ENCODE data around the gene TGFBRAP1. TPM values are rescaled to one million over a fixed set of nuclear protein-coding genes. Genes with fewer than 3 reads are reported as not detected.
"Not testable (repeated sequence)": the region's sequence is repeated elsewhere in the genome, so short reads cannot be mapped to it uniquely, and the experiment has no call there.

TGFBRAP1 gene
- total RNA-seq, 1 experiment from 2014 or later, result 25.1 TPM

DNA sequence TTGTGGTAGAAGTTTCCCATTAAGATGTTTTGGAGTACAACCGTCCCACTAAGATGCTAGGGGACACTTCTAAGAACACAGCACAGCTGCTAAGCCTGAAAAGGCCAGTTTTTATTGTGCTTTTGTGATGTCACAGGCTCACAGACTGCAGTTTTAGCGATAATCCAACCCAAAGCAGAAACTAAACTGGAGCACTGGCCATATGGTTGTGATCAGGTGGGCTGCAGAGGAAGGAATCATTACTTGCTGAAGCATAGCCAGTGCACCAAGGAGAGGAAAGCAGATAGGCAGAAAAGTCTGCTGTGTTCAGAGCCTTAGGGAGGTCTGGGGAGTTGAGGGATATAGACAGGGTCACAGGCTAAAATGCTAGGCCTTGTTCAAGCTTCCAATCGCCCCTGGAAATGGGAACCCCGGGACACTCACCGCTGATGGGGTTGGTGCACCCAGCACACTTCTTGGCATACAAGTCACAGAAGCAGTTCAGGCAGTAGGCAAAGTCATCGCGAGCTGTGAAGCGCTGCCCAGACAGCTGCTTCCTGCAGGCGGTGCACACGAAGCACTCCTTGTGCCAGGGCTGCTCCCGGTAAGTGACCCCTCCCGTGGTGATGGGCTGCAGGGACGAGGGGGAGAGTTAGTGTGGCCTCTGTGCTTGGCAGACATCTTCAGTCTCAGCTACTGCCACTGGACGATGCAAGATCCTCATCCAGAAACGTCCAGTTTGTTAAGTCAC, 33.5 kb upstream of the TGFBRAP1 start:
- in situ Hi-C loops (cut with HindIII; ENCODE audit: low pct_unique_long_range_greater_than_20kb, low sequenced_read_pairs), result no loop called here
- no peak for DNase-seq (ENCODE audit: low read depth, low spot score)

DNA sequence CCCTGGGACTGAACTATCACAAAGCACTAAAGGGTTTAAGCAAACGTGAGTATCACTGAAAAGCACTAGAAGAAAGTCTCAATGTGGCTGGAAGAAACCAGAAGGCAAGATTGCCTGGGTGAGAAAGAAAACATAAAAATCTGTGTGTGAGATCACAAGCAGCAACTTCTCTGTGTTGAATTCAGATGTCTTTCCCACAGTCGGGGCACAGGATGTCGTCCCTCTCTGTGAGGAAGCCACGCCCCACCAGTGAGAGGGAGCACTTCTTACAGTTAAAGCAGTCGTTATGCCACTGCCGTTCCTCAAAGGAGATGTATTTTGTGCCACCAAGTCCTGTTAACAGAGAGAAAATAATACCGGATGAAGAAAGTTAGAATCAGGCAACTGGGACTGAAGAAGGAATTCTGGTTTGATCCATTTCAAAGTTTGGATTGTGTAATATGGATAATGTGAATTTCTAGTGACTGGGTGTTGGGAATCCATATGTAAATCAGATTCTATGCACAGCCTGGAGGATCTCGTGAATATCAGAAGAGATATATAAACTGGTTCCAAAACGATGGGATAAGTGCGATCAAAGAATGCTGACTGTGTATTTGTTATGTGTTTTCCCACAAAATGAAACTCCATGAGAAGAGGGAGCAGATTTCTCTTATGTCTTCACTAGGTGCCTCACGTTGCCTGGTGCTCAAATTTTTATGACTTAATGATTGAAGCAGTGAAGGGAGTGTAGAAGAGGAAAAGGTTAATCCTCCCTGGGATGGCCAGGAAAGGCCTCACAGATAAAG, 31.8 kb upstream of the TGFBRAP1 start:
- in situ Hi-C loops (cut with HindIII; ENCODE audit: low pct_unique_long_range_greater_than_20kb, low sequenced_read_pairs), result no loop called here
- no peak for DNase-seq (ENCODE audit: low read depth, low spot score)

DNA sequence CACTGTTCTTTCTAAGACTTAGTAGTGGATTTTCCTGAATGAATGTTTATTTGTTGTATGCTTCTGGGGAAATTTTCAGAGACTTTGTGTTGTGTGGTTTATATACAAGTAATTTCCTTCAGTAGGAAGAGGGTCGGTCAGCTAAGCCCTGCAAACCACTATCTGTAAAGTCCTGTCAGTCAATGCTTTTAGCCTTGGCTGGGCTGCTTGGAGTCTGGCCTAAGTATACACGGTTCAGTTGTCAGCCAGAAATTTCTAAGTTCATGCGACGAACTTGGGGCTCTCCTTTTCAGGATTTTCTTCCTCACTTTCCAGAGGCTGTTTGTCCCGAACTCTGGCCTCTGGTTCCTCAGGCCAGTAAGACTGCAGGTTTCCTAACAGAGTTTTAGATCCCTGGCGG, 29.1 kb upstream of the TGFBRAP1 start:
- no peak for DNase-seq (ENCODE audit: low read depth, low spot score)
- in situ Hi-C loops (cut with HindIII; ENCODE audit: low pct_unique_long_range_greater_than_20kb, low sequenced_read_pairs), result no loop called here

DNA sequence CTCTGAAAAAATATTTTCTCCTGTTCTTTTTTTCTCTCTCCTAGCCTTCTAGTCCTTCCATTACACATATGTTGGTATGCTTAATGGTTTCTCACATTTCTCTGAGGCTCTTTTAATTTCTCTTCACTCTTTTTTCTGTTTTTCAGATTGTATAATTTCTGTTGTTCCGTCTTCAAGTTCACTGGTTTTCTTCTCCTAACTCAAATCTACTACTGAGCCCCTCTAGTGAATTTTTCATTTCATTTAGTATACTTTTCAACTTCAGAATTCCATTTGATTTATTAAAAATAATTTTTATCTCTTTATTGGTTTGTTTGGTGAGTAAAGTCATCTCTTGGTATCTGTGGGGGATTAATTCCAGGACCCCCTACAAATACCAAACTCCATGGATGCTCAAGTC, 27.6 kb upstream of the TGFBRAP1 start:
- in situ Hi-C loops (cut with HindIII; ENCODE audit: low pct_unique_long_range_greater_than_20kb, low sequenced_read_pairs), result no loop called here
- DNase-seq (ENCODE audit: low read depth, low spot score), result no peak

- peak; percentile 51 for DNase-seq (ENCODE audit: low read depth, low spot score)
- in situ Hi-C loops (cut with HindIII; ENCODE audit: low pct_unique_long_range_greater_than_20kb, low sequenced_read_pairs), result no loop called here
Observed at GRCh38 chr2:105344704-105345345, 15.3 kb upstream of the TGFBRAP1 start.

GRCh38 chr2:105339414-105339813, 9.9 kb upstream of the TGFBRAP1 start:
- DNase-seq (ENCODE audit: low read depth, low spot score), result no peak
- in situ Hi-C loops (cut with HindIII; ENCODE audit: low pct_unique_long_range_greater_than_20kb, low sequenced_read_pairs), result no loop called here

GRCh38 chr2:105338020-105338385, 8.5 kb upstream of the TGFBRAP1 start:
- no peak for DNase-seq (ENCODE audit: low read depth, low spot score)
- in situ Hi-C loops (cut with HindIII; ENCODE audit: low pct_unique_long_range_greater_than_20kb, low sequenced_read_pairs), result no loop called here

DNA sequence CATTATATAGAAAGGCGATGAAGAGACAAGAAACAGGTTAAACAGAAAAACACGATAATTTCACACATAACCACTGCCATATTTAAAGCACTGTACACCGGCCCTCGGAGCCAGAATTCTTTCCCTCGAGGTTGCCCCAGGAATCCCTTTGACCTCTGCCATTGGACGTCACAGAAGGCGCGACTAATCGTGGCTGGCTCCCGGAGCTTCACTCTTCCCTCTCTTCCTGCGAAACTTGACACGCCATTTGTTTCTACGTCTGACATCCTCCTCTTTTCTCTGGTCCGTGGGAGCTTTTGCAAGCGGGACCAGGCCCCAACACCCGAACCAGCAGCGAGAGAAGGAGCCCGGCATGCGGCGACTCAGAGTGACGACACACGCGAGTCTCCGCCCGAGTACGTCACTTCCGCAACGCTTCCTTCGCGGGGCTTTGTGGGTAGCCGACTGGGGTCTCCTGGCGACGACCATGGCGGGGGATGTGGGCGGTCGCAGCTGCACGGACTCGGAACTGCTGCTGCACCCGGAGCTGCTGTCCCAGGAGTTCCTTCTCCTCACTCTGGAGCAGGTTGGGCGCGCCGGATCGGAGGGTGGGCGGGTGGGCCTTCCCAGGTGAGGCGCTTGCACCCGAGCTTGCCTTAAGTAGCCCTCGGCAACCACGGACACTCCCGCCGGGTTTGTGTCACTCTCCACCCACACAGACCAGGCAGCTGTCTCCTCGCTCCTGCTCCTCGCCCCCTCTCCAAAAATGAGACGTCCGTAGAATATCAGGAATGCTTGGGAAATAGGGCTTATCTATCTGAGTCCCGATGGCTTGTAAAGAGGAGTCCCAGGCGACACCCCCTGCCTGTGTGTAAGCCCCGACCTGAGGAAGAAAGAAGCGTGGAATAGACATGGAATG, 7.8 kb upstream of the TGFBRAP1 start, which contains the start of gene C2orf49:
Gene C2orf49, plus strand, starts transcription at position 419 of the 898 bp plus-strand sequence. Its CDS starts 48 bp downstream, at position 467.
- in situ Hi-C loops (cut with HindIII; ENCODE audit: low pct_unique_long_range_greater_than_20kb, low sequenced_read_pairs), result no loop called here
- DNase-seq (ENCODE audit: low read depth, low spot score), result peak; percentile 87

GRCh38 chr2:105336786-105337121, 7.2 kb upstream of the TGFBRAP1 start:
- no peak for DNase-seq (ENCODE audit: low read depth, low spot score)
- in situ Hi-C loops (cut with HindIII; ENCODE audit: low pct_unique_long_range_greater_than_20kb, low sequenced_read_pairs), result no loop called here

DNA sequence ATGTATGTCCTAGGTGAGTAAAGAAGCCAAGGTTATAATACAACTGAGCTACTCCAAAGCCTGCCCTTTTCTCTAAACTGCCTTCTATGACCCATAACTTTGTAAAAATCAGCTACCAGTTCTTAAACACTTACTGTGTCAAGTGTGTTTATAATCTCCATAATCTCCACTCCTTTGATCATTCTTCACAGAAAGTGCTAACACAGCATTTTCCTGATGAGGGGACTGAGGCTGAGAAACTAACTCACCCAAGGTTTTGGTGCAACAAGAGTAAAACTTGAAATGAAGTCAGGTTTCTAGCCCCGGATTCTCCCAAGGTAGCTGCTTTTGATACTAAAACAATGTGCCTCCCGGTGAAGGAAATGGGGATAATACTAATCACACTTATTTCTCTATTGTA, 5.9 kb upstream of the TGFBRAP1 start:
- in situ Hi-C loops (cut with HindIII; ENCODE audit: low pct_unique_long_range_greater_than_20kb, low sequenced_read_pairs), result no loop called here

GRCh38 chr2:105334211-105334610, 4.7 kb upstream of the TGFBRAP1 start:
- no peak for DNase-seq (ENCODE audit: low read depth, low spot score)
- in situ Hi-C loops (cut with HindIII; ENCODE audit: low pct_unique_long_range_greater_than_20kb, low sequenced_read_pairs), result no loop called here

More for the DNA sequence above, 5.9 kb upstream of the TGFBRAP1 start:
- no peak for DNase-seq (ENCODE audit: low read depth, low spot score)

GRCh38 chr2:105330681-105331375, 1.3 kb upstream of the TGFBRAP1 start:
- no peak for DNase-seq (ENCODE audit: low read depth, low spot score)
- in situ Hi-C loops (cut with HindIII; ENCODE audit: low pct_unique_long_range_greater_than_20kb, low sequenced_read_pairs), result no loop called here

DNA sequence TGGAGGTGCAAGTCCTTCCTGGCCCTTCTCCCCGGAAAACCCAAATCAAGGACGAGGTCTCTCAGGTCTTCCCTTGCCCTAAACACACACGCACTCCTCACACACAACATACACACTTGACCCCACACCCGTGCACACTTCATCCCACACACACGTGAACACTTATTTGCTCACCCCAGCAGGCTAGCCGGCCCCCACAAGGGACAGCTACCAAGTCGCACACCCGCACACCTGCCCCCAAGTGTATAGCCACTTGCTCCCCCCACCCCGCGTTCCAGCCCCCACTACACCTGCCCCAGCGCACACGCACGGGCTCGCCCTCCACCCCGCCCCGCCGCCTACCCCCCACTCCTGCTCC, 359 bp downstream of the TGFBRAP1 start:
- no peak for DNase-seq (ENCODE audit: low read depth, low spot score)
- in situ Hi-C loops (cut with HindIII; ENCODE audit: low pct_unique_long_range_greater_than_20kb, low sequenced_read_pairs), result no loop called here

- in situ Hi-C loops (cut with HindIII; ENCODE audit: low pct_unique_long_range_greater_than_20kb, low sequenced_read_pairs), result no loop called here
- DNase-seq (ENCODE audit: low read depth, low spot score), result peak; percentile 19
Observed at GRCh38 chr2:105328281-105329196, 996 bp downstream of the TGFBRAP1 start.

GRCh38 chr2:105327690-105328089, 1.8 kb downstream of the TGFBRAP1 start:
- DNase-seq (ENCODE audit: low read depth, low spot score), result no peak
- in situ Hi-C loops (cut with HindIII; ENCODE audit: low pct_unique_long_range_greater_than_20kb, low sequenced_read_pairs), result no loop called here

DNA sequence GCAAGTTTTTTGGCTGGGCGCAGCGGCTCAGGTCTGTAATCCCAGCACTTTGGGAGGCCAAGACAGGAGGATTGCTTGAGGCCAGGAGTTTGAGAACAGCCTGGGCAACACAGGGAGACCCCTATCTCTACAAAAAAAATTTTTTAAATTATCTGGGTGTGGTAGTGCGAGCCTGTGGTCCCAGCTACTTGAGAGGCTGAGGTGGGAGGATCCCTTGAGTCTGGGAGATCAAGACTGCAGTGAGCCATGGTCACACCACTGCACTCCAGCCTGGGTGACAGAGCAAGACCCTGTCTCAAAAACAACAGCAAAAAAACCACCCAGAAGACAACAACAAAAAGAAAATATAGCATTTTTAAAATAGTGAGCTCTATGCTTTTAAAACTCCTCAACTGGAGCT, 2.3 kb downstream of the TGFBRAP1 start:
- DNase-seq (ENCODE audit: low read depth, low spot score); in situ Hi-C loops (cut with HindIII; ENCODE audit: low pct_unique_long_range_greater_than_20kb, low sequenced_read_pairs): not testable (repeated sequence)

All from SK-MEL-5 (cell line).